Stimulated activated CD8-positive, alpha-beta memory T cell treated with anti-CD3 and anti-CD28 coated beads, Interleukin-15, amount 100 ng/mL, for 24 hours (primary cell): ENCODE results near the gene SOCS6.
"Not testable (repeated sequence)": the region's sequence is repeated elsewhere in the genome, so short reads cannot be mapped to it uniquely, and the experiment has no call there.

Experiments
- DNase-seq: peaks from one replicate; pipeline ENCODE4 v3.0.0-alpha.2; 2020; ENCODE audit warnings: low read depth

The SOCS6 gene, protein sequence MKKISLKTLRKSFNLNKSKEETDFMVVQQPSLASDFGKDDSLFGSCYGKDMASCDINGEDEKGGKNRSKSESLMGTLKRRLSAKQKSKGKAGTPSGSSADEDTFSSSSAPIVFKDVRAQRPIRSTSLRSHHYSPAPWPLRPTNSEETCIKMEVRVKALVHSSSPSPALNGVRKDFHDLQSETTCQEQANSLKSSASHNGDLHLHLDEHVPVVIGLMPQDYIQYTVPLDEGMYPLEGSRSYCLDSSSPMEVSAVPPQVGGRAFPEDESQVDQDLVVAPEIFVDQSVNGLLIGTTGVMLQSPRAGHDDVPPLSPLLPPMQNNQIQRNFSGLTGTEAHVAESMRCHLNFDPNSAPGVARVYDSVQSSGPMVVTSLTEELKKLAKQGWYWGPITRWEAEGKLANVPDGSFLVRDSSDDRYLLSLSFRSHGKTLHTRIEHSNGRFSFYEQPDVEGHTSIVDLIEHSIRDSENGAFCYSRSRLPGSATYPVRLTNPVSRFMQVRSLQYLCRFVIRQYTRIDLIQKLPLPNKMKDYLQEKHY

DNA sequence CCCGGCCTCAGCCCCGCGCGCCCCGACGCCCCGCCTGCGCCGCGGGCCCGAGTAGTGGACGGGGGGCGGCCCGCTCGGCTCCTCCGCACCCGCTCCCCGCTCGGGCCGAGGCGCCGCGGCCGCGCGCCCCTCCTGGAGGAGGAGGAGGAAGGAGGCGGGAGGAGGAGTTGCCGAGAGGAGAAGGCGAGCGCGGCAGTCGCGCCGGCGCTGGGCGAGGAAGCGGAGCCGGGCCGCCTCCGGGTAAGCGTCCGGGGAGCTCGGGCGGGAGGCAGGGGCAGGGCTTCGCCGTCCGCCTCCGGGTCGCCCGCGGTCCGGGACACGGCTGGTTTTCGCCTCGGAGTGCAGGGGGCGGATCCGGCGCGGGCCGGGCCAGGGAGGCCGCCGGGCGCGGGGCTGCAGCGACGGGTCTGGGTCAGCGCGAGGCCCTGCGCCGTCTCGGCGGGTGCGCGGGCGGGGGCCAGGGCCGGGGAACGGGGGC lies at the start of gene SOCS6:
Gene SOCS6, plus strand, starts transcription at position 195 of the 478 bp plus-strand sequence. CDS start 35,624 bp downstream, outside the sequence.
- DNase-seq, result no peak

DNA sequence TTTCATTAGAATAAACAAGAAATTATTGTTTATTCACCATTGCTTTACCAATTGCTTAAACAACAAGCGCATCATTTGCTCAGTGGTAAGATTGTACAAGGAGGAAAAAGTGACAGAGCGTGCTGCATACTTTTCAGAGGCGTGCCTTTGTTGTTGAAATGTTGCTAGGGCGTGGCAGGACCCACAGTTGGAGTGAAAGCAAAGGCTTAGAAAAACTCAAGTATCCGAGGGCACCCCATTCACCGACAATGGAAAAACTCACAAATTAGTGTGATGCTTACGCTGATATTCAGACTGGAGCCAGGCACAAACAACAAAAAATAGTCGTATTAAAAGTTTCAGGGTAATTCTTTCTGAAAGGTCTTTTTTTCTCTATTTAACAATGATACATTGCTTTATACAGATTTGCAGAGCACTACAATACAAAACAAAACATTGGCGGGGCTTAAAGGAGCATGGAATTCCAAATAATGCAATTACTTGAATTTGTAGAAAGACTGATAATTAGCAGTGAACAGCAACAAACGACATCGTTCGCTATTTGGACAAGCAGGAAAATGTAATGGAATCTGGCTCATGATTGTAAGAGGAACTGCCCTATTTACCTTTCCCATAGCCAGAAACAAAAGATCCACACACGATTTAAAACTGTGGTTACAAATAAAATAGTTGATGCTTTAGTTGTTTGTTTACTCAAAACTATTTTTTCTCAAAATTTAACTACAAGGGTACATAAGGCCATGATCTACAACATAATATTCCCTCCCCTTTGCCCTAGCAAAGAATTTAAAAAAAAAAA lies 45.5 kb upstream of the SOCS6 start:
- DNase-seq, result no peak

DNA sequence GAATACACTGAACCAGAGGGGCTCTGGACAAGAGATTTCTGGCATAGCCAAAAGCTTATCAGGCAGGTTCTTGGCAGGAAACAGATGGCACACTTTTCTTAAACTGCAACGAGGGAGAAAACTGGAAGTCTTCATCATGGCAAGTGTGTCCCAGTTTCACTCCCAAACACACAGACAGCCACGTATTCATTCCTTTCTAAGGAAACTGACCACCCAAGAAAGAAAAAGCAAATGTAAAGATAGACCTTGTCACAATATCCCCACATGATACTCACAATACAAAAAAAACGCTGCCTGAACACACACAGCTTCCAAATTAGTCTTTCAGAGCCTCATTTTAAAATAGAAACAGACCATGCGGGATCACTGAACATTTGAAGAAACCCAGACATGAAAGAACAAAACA lies 42.8 kb upstream of the SOCS6 start:
- no peak for DNase-seq

DNA sequence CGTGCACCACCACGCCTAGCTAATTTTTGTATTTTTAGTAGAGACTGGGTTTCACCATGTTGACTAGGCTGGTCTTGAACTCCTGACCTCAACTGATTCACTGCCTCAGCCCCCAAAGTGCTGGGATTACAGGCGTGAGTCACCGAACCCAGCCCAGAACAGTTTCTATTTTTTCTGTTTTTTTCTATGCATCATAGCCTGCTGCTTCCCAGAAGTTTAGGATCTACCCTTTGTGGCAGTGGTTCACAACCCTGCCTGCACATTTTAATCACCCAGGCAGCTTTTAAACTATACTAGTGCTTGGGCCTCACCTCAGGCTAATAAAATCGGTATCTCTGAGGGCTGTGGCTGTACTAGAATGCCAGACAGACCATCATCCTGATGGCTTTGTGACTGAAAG lies 39.7 kb upstream of the SOCS6 start:
- no peak for DNase-seq

DNA sequence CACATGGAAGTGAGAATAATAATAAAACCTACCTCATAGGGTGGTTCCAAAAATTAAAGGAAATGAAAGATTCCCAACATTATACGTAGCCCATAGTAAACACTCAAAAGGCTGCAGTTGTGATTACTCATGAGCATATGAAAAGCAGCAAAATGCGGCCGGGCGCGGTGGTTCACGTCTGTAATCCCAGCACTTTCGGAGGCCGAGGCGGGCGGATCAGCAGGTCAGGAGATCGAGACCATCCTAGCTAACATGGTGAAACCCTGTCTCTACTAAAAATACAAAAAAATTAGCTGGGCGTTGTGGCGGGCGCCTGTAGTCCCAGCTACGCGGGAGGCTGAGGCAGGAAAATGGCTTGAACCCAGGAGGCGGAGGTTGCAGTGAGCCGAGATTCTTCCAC lies 39.0 kb upstream of the SOCS6 start:
- DNase-seq, result not testable (repeated sequence)

DNA sequence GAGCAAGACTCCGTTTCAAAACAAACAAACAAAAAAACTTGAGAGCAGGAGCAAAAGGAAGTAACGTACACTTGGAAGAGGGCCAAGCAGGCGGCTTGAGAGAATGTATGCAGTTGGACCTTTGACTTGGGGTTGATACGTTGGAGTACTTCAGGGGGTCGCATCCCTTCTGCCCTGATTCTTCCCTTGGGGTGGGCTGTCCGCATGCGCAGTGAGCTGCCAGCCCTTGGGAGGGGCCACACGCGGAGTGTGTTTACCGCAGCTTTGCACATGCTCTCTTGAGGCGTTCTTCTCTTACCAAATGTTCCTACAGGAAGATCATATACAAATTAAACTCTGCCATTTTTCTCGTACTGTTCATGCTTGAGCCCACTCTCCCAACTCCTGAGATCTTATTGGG lies 38.1 kb upstream of the SOCS6 start:
- DNase-seq, result no peak

DNA sequence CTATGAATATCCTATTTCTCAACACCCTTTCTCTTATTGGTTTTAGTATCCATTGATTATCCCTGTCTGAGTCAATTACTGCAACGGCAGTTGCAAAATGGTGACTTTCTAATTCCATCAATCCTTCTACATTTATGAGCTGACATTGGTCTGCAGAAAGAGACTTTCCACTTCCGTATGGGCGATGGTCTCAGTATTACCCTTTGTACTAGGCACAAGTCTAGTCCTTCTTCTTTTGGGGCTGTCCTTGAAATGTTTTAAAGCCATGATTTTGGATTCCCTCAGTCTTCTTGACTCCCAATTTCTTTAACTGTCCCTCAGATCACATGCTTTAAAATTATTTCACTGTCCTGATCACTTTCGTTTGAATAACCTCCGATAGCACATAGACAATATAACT lies 32.7 kb upstream of the SOCS6 start:
- no peak for DNase-seq

DNA sequence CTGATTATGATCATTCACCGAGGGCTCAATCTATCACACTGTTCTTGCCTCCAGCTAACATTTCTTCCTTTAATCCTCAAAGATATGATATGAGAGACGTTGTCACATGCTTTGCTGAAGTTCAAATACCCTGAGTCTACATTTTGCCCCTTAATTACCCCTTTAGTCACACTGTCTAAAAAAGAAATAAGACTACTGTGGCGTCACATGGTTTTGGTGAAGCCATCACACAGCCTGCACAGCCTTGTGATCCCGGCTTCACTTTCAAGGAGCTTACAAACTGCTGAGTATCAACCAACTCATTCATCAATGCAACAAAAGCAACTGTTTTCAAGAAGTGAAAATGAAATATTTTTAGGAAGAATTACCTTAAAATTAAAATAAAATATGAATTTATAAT lies 31.9 kb upstream of the SOCS6 start:
- DNase-seq, result no peak

DNA sequence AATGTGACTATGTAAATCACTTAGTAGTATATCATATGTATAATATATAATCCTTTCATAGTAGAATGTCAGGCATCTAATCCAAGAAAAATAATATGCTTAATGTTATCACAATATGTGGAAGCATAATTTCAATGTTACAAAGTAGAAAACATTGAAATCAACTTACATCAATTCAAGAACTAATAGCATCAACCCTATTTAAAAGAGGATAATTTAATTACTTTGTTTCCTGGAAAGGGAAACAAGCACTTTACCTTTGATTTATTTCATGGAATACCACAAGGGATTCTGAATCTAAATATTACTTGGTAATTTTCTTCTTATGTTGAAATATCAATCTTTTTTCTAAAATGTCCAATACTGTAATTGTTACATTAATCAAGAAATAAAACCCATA lies 30.6 kb upstream of the SOCS6 start:
- no peak for DNase-seq

DNA sequence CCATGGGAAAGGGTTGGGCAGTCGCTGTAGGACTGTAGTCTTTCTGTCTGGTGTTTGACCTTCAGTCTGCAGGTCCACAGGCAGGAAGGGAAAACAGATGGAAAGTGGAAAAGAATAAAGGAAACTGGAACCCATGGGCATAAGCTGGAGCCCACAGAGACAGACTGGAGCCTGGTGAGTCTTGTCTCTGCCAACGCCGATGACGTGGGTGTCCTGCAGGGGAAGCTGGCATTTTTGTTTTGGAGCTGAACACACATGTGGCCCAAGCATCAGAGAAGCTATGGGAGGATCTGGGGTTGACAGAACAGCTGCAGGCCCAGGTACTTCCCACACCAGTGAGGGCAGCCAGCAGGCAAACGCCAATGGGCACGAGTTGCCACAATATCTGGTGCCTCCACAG lies 28.2 kb upstream of the SOCS6 start:
- no peak for DNase-seq

DNA sequence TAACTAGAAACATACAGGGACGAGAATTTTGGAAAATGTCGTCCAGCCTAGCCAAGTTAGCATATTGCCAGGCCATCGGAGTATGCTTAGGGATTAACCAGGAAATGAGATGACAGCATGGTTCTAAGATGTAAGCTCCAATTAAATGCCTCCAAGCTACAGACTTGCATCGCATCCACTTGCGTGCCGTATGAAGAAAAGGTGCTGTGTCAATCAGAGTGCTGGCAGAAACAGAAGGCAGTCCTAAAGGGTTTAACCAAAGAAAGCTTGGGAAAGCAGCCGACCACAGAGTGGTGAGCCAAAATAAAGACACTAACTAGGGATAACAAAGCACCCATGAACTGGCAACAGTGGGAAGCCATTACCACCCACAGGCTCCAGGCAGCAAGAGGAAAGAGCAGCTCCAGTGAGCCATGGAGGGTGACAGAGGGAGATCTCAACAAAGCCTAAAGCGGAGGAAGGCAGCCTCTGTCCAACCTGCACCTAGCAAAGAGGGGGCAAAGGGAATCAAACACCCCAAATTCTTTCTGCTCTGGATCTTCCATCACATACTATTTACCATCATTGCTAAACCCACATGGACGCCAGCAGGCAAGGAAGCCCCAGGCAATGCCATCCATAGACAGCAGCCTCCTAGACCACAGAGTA lies 27.6 kb upstream of the SOCS6 start:
- DNase-seq, result no peak

DNA sequence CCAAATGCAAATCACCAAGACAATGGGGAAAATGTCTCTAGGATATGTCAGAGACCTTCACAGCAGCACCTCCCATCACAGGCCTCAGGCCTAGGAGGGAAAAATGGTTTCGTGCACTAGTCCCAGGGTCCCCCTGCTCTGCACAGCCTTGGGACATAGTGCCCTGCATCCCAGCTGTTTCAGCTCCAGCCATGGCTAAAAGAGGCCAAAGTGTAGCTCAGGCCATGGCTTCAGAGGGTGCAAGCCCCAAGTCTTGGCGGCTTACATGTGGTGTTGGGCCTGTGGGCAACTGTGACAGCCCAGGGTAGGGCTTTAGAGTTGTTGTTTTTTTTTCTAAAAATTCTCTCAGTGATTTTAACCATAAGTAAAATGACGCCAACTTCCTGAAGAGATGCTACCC lies 25.5 kb upstream of the SOCS6 start:
- DNase-seq, result no peak

DNA sequence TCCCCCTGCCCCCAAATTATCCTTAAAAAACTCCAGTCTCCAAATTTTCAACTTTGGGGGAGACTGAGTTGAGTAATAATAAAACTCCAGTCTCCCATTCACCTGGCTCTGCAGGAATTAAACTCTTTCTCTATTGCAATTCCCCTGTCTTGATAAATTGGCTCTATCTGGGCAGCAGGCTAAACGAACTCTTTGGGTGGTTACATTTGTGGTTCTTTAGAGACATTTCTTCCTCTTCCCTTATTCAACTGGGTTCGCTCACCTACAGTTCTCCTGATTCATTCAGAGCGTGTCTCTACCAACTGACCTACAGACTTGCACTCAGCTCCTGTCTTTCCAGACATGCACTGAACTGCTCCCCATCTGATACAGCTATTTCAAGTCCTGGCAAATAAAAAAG lies 17.1 kb upstream of the SOCS6 start:
- no peak for DNase-seq

DNA sequence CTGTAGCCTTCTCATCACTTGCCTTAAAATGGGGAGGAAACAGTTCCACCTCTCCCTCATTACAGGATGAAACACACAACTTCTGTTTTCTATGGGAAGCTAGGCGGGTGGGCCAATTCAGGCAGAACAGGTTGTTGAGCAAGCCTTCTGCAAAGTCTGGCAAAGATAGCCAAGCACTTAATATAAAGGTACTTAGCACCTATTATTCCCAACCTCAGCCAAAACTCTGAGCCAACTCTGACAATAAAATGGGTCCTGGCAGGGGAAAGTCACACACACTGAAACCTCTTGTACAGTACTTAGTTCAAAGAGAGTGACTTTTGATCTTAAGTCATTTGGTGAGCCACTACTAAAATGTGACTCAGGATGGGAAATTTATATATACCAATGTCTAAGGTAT lies 15.8 kb upstream of the SOCS6 start:
- DNase-seq, result no peak

DNA sequence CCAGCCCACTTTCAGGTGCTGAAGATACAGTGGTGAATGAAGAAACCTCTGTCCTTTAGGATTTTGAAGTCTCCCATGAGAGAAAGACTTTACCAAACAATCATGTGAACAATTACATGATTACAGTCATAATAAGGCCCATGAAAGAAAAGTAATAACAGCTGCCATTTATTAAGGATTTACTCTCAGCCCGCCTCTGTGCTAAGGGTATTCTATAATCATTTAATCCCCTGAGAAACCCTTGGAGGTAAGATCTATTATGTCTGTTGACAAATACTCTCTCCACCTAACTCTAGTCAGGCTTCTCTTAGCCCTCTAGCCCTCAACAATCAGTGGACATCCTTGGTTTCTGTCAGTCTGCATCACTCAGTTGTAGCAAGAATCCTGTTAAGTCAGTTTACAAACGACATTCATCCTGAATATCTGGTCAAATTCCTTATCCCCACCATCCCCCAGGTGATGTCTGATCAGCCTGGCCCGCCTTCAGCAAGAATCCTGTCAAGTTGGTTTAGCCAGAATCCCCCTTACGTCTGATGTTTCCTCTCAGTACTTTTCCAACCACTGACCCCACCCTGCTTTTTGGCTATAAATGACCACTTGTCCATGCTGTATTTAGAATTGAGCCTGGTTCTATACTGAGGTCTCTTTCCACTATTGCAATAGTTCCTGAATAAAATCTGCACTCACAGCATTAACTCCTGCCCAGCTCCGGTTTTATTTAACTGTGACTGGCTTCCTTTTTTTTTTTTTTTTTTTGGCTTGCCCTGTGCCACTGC lies 12.2 kb upstream of the SOCS6 start:
- DNase-seq, result no peak

DNA sequence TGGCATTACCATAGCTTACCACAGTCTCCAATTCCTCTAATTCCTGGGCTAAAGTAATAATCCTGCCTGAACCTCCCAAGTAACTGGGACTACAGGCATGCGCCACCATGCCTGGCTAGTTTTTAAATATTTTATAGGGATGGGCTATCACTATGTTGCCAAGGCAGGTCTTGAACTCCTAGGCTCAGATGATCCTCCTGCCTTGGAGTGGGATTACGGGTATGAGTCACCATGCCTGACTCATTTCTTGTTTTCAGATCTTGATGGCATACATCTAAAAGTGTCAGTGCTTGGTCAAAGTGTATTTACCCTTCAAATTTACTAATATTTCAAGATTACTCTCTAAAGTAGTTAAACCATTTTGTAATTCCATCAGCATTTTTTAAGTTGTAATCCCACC lies 9.4 kb upstream of the SOCS6 start:
- no peak for DNase-seq

DNA sequence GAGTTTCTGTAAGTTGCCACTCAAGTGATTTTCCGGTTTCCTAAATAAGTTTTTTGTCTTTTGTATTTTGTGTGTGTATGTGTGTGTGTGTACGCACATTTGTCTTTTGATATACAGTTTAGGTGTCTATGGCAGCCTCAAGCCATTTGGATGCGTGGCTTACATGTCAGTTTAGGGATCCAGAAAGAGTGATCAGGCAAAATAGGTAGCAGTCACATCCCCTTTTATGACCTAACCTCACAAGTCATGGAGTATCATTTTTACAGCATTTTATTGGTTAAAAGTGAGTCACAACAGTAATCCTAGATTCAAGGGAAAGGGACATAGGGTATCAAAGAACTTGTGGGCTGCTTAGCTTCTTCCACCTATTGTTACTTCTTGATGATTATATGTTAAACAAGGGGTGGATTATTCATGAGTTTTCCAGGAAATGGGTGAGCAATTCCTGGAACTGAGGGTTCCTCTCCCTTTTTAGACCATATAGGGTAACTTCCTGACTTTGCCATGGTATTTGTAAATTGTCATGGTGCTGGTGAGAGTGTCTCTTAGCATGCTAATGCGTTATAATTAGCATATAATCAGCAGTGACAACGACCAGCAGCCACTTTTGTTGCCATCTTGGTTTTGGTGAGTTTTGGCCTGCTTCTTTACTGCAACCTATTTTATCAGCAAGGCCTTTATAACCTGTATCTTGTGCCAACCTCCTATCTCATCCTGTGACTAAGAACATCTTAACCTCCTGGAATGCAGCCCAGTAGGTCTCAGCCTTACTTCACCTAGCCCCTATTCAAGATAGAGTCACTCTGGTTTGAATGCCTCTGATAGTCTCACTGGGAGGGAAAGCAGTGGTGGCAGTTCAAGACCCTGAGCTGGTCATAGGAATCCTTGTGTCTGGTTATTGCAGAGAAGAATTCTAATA lies 8.6 kb upstream of the SOCS6 start:
- DNase-seq, result no peak

DNA sequence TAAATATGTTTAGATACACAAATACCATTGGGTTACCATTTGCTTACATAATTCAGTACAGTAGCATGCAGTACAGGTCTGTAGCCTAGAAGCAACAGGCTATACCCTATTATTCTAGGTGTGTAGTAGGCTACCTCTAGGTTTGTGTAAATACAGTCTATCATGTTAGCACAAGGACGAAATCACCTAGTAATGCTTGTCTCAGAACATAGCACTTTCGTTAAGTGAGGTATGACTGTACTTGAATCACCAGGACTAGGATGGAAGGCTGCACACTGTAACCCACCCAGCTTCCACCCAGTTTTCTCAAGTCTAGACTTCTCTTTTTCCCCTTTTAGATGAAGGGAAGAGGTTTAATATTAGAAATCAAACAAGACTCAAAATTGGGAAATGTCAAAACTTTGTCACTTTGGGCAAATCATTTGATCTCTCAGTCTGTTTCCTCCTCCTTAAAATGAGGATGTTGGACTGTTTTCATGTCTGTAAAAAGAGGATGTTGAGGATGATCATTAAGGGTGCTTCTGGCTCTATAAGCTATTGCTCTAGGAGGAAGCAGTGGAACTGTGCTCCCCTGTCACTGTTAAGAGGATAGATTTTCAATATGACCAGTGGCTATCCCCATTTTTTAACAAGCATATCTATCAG lies 3.7 kb upstream of the SOCS6 start:
- DNase-seq, result no peak

DNA sequence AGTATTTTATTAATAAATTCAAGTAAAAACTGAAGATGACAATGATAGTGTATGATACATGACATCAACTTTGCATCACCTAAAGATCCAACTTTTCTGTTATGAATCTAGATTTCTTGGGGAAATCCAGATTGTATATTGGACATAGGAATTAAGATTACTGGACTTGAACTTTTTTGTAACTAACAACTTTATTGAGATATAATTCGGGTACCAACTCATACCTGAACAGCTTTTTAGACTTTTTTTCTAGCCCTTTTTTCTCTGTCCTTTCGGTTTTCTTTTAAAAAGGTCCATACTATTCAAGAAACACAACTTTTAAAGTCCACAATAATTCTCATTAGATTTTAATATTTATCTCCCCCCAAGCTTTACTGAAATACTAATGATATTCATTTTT lies 1.1 kb upstream of the SOCS6 start:
- DNase-seq, result no peak

DNA sequence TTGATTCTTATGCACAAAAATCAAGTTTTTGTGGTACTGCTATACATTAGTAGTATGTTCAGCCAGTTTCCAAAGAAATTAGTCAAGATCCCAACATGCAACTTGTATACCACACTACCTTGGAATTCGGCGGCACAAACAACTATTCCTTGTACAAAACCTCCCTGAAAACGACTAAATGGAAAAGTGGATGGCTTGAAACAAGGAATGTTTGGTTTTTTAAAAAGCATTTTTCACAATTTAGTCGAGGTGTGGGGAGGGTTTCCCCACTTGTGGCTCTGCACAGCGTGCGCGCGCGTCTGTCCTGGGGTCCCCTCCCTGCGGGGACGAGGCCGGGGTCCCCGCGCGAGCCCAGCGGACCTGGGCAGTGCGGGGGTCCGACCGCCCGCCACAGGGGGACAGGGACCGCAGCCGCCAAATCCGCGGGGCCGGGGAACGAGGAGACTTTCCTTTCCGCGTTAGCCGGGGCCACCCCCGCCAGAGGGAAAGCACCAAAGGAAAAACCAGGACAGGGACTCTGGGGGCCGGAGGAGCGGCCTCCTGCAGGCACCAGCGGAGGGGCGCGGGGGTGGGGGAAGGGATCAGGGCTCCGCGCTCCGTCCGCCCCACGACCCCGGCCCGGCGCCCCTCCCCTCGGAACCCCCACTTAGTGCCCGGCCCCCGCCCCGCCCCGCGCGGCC lies 534 bp upstream of the SOCS6 start:
- DNase-seq, result no peak
